ENCODE measurements around the gene KDM5A.
"Not testable (repeated sequence)": the region's sequence is repeated elsewhere in the genome, so short reads cannot be mapped to it uniquely, and the experiment has no call there.

The KDM5A gene

GRCh38 chr12:238116-238515, 151.0 kb downstream of the KDM5A start:
- Histone ChIP-seq H3K79me2 (ENCODE audit: insufficient read depth, low read length) (no peaks in the 10 kb centered on the region), H3K9me2 (replicated peaks; ENCODE audit: insufficient read depth, low read length) (no peaks in the 10 kb centered on the region), H3K9me3 (ENCODE audit: insufficient read depth, low read length) (peaks cover 16% of the 10 kb centered on the region), H3K27ac (ENCODE audit: low read depth, low read length) (no peak overlapping the region), H3K9ac (ENCODE audit: low read length) (no peak overlapping the region), H3F3A (ENCODE audit: insufficient read depth) (no peaks in the 10 kb centered on the region), H3K36me3 (ENCODE audit: low read length) (no peaks in the 10 kb centered on the region), H3K4me2 (ENCODE audit: low read depth, low read length, poor library complexity, severe bottlenecking) (no peak overlapping the region), H2AFZ (ENCODE audit: low read depth, low read length, severe bottlenecking) (no peak overlapping the region), H4K20me1 (ENCODE audit: low read depth, low read length) (no peaks in the 10 kb centered on the region), H3K27me3 (ENCODE audit: low read length) (0 out of 2 replicates have a peak, but pooled peaks cover 2% of the 10 kb centered on the region), H3K4me3 (ENCODE audit: insufficient read depth, low read length, poor library complexity, severe bottlenecking) (no peak overlapping the region)
- TF ChIP-seq EZH2phosphoT487 (conservative IDR thresholded peaks at IDR 0.05; ENCODE audit: low read length): no peak
- no peak for TF ChIP-seq CTCF (IDR thresholded peaks at IDR 0.05; ENCODE audit: insufficient read depth, low read length, poor library complexity, severe bottlenecking)

GRCh38 chr12:237026-237815, 151.9 kb downstream of the KDM5A start:
- H3K4me3 ChIP-seq (ENCODE audit: insufficient read depth, low read length, poor library complexity, severe bottlenecking): no peak overlapping the region
- H3K27ac ChIP-seq (ENCODE audit: low read depth, low read length): no peak overlapping the region
- peaks cover 16% of the 10 kb centered on the region for H3K9me3 ChIP-seq (ENCODE audit: insufficient read depth, low read length)
- H3K9me2 ChIP-seq (replicated peaks; ENCODE audit: insufficient read depth, low read length): no peaks in the 10 kb centered on the region
- H3K9ac ChIP-seq (ENCODE audit: low read length): no peak overlapping the region
- no peaks in the 10 kb centered on the region for H3K36me3 ChIP-seq (ENCODE audit: low read length)
- no peak overlapping the region for H2AFZ ChIP-seq (ENCODE audit: low read depth, low read length, severe bottlenecking)
- H3F3A ChIP-seq (ENCODE audit: insufficient read depth): no peaks in the 10 kb centered on the region
- no peak overlapping the region for H3K4me2 ChIP-seq (ENCODE audit: low read depth, low read length, poor library complexity, severe bottlenecking)
- no peaks in the 10 kb centered on the region for H4K20me1 ChIP-seq (ENCODE audit: low read depth, low read length)
- no peaks in the 10 kb centered on the region for H3K79me2 ChIP-seq (ENCODE audit: insufficient read depth, low read length)
- 0 out of 2 replicates have a peak, but pooled peaks cover 2% of the 10 kb centered on the region for H3K27me3 ChIP-seq (ENCODE audit: low read length)
- TF ChIP-seq CTCF (IDR thresholded peaks at IDR 0.05; ENCODE audit: insufficient read depth, low read length, poor library complexity, severe bottlenecking): no peak

GRCh38 chr12:236445-236844, 152.7 kb downstream of the KDM5A start:
- H2AFZ ChIP-seq (ENCODE audit: low read depth, low read length, severe bottlenecking): no peak overlapping the region
- no peaks in the 10 kb centered on the region for H4K20me1 ChIP-seq (ENCODE audit: low read depth, low read length)
- no peak overlapping the region for H3K27ac ChIP-seq (ENCODE audit: low read depth, low read length)
- no peak overlapping the region for H3K4me2 ChIP-seq (ENCODE audit: low read depth, low read length, poor library complexity, severe bottlenecking)
- H3K79me2 ChIP-seq (ENCODE audit: insufficient read depth, low read length): no peaks in the 10 kb centered on the region
- H3K9ac ChIP-seq (ENCODE audit: low read length): no peak overlapping the region
- TF ChIP-seq EZH2phosphoT487 (conservative IDR thresholded peaks at IDR 0.05; ENCODE audit: low read length): no peak
- no peak for TF ChIP-seq CTCF (IDR thresholded peaks at IDR 0.05; ENCODE audit: insufficient read depth, low read length, poor library complexity, severe bottlenecking)
- no peaks in the 10 kb centered on the region for H3K9me2 ChIP-seq (replicated peaks; ENCODE audit: insufficient read depth, low read length)
- H3K9me3 ChIP-seq (ENCODE audit: insufficient read depth, low read length): peaks cover 16% of the 10 kb centered on the region
- H3K36me3 ChIP-seq (ENCODE audit: low read length): no peaks in the 10 kb centered on the region
- no peak overlapping the region for H3K4me3 ChIP-seq (ENCODE audit: insufficient read depth, low read length, poor library complexity, severe bottlenecking)
- H3F3A ChIP-seq (ENCODE audit: insufficient read depth): no peaks in the 10 kb centered on the region
- H3K27me3 ChIP-seq (ENCODE audit: low read length): 0 out of 2 replicates have a peak, but pooled peaks cover 2% of the 10 kb centered on the region

- peaks cover 16% of the 10 kb centered on the region for H3K9me3 ChIP-seq (ENCODE audit: insufficient read depth, low read length)
- H4K20me1 ChIP-seq (ENCODE audit: low read depth, low read length); H3F3A ChIP-seq (ENCODE audit: insufficient read depth); H3K4me2 ChIP-seq (ENCODE audit: low read depth, low read length, poor library complexity, severe bottlenecking); H3K4me3 ChIP-seq (ENCODE audit: insufficient read depth, low read length, poor library complexity, severe bottlenecking); H3K36me3 ChIP-seq (ENCODE audit: low read length); H3K79me2 ChIP-seq (ENCODE audit: insufficient read depth, low read length); H3K27ac ChIP-seq (ENCODE audit: low read depth, low read length); H3K27me3 ChIP-seq (ENCODE audit: low read length); H3K9ac ChIP-seq (ENCODE audit: low read length); H2AFZ ChIP-seq (ENCODE audit: low read depth, low read length, severe bottlenecking); H3K9me2 ChIP-seq (replicated peaks; ENCODE audit: insufficient read depth, low read length): not testable (repeated sequence)
Observed at GRCh38 chr12:235967-236366, 153.2 kb downstream of the KDM5A start.

Measured in SU-DHL-6 (cell line).